ENCODE measurements around the gene FBXO15. TPM values are rescaled to one million over a fixed set of nuclear protein-coding genes. Genes with fewer than 3 reads are reported as not detected.

Gene FBXO15
- total RNA-seq, 1 experiment from 2014 or later, result 0.39 TPM

DNA sequence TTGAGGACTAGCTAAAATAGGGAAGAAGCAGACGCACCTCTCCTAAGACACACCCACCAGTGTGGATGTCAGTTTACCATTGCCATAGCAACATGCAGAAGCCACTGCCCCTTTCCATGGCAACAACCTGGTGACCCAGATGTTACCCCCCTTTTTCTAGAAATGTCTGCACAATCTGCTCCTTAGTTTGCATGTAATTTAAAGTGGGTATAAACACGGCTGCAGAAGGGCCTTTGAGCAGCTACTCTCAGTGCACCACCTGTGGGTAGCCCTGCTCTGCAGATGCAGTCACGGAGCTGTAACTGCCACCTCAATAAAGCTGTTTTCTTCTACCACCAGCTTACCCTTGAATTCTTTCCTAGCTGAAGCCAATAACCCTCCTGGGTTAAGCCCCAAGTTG lies 87.1 kb downstream of the FBXO15 start:
- Histone ChIP-seq H2BK12ac (ENCODE audit: insufficient read length, low read depth, low read length) (no peak overlapping the region), H4K5ac (ENCODE audit: insufficient read length, low read depth, low read length) (no peak overlapping the region), H4K20me1 (ENCODE audit: control insufficient read depth, insufficient read depth, insufficient read length) (no peaks in the 10 kb centered on the region), H3K56ac (ENCODE audit: insufficient read length, low read depth, low read length) (no peak overlapping the region), H3K4ac (ENCODE audit: low read depth, low read length) (no peak overlapping the region), H3K9ac (ENCODE audit: extremely low read depth, insufficient read length, low read length) (no peak overlapping the region), H2AFZ (ENCODE audit: low read length) (no peak overlapping the region), H3K23me2 (ENCODE audit: insufficient read length, low read depth, low read length, poor library complexity, severe bottlenecking) (no peaks in the 10 kb centered on the region), H4K91ac (ENCODE audit: insufficient read length, low read depth, low read length) (no peak overlapping the region), H4K8ac (replicated peaks; ENCODE audit: insufficient read length, low read depth, low read length) (no peak overlapping the region), H2AK5ac (ENCODE audit: insufficient read length, low read length) (no peak overlapping the region), H3K4me1 (ENCODE audit: insufficient read depth, low read length) (peaks cover 3% of the 10 kb centered on the region; the same call in 1 of the 2 replicates), H2BK20ac (ENCODE audit: low read depth, low read length, poor library complexity, severe bottlenecking) (no peak overlapping the region), H2BK15ac (ENCODE audit: low read depth, low read length) (no peak overlapping the region), H3K79me2 (ENCODE audit: insufficient read depth, low read length) (no peaks in the 10 kb centered on the region), H3K4me2 (ENCODE audit: insufficient read depth, insufficient read length, low read length) (no peak overlapping the region), H3K79me1 (ENCODE audit: insufficient read depth, low read depth, low read length, poor library complexity, severe bottlenecking) (no peaks in the 10 kb centered on the region), H3K9me3 (ENCODE audit: control insufficient read depth, low read depth, low read length) (no peaks in the 10 kb centered on the region), H3K27me3 (ENCODE audit: insufficient read depth, low read length) (no peaks in the 10 kb centered on the region), H2BK120ac (ENCODE audit: low read depth, low read length, poor library complexity, severe bottlenecking) (no peak overlapping the region), H3K23ac (ENCODE audit: insufficient read length, low read depth, low read length) (no peak overlapping the region), H2BK5ac (ENCODE audit: insufficient read length, low read length) (no peak overlapping the region), H3K14ac (ENCODE audit: insufficient read depth, low read length) (no peak overlapping the region), H3K18ac (ENCODE audit: insufficient read length, low read depth, low read length) (no peak overlapping the region), H3K27ac (ENCODE audit: insufficient read length, low read depth, low read length) (no peak overlapping the region), H3T11ph (ENCODE audit: low read length) (no peak overlapping the region)
- Mint-ChIP-seq H3K4me3 (no peak overlapping the region), H3K9me3 (peaks cover 17 to 18% of the 10 kb centered on the region in 2 experiments; a peak in 4 of 5 replicates), H3K4me1 (peaks cover 7 to 9% of the 10 kb centered on the region in 2 experiments), H3K27ac (no peak overlapping the region), H3K36me3 (ENCODE audit: insufficient read depth in 1 of 3, low read depth in 3 of 3) (peaks cover 0 to 5% (median 0%) of the 10 kb centered on the region in 3 experiments; a peak in 2 of 7 replicates), H3K27me3 (ENCODE audit: low read depth) (peaks cover 2% of the 10 kb centered on the region)
- DNase-seq, result no peak
- no CpG with 5 or more reads among the region's 3 CpGs for WGBS (ENCODE audit: extremely low coverage, insufficient read length, low lambda C conversion rate)
- TF ChIP-seq, protein P1, sequence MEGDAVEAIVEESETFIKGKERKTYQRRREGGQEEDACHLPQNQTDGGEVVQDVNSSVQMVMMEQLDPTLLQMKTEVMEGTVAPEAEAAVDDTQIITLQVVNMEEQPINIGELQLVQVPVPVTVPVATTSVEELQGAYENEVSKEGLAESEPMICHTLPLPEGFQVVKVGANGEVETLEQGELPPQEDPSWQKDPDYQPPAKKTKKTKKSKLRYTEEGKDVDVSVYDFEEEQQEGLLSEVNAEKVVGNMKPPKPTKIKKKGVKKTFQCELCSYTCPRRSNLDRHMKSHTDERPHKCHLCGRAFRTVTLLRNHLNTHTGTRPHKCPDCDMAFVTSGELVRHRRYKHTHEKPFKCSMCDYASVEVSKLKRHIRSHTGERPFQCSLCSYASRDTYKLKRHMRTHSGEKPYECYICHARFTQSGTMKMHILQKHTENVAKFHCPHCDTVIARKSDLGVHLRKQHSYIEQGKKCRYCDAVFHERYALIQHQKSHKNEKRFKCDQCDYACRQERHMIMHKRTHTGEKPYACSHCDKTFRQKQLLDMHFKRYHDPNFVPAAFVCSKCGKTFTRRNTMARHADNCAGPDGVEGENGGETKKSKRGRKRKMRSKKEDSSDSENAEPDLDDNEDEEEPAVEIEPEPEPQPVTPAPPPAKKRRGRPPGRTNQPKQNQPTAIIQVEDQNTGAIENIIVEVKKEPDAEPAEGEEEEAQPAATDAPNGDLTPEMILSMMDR (conservative IDR thresholded peaks at IDR 0.05), result no peak

All from H9 (cell line).